ENCODE results near the gene ESRRB.

Gene ESRRB

GRCh38 chr14:76541594-76542219 is 165.8 kb downstream of the ESRRB start:
- no peak for DNase-seq (ENCODE audit: low read depth)

- DNase-seq (ENCODE audit: low read depth): no peak
Observed at GRCh38 chr14:76546426-76547221, 170.7 kb downstream of the ESRRB start.

GRCh38 chr14:76547831-76548230 is 171.9 kb downstream of the ESRRB start:
- no peak for DNase-seq (ENCODE audit: low read depth)

- no peak for DNase-seq (ENCODE audit: low read depth)
Observed at GRCh38 chr14:76550534-76550933, 174.6 kb downstream of the ESRRB start.

- DNase-seq (ENCODE audit: low read depth): no peak
Observed at GRCh38 chr14:76551116-76551515, 175.2 kb downstream of the ESRRB start.
